Activated naive CD8-positive, alpha-beta T cell treated with anti-CD3 and anti-CD28 coated beads, Interleukin-2, amount 10 ng/mL, durations not matched to agents 7 days and 5 days (primary cell): Measurements from ENCODE around the gene RNLS. TPM values are rescaled to one million over a fixed set of nuclear protein-coding genes. Genes with fewer than 3 reads are reported as not detected.

ENCODE experiments used
- ATAC-seq: fragments of 150-1000 bp; cut with Tn5 transposase; one replicate; pipeline ENCODE4 v1.10.0; 2021; ENCODE audit warnings: low read depth, moderate library complexity
- POLR2A ChIA-PET: fragments of 350-600 bp; sonication (Branson Sonifier 250); formaldehyde crosslinking; loops from one replicate; lab custom pipeline; 2021; ENCODE audit warnings: antibody characterized with exemption; lab: Charles Lee
- DNase-seq: peaks from one replicate; pipeline ENCODE4 v3.0.0; 2021
- H3K27ac Mint-ChIP-seq: one replicate; pipeline ENCODE4 v1.8.0; 2022; ENCODE audit warnings: mild to moderate bottlenecking, mixed read lengths
- H3K27me3 Mint-ChIP-seq: one replicate; pipeline ENCODE4 v1.8.0; 2022; ENCODE audit warnings: mild to moderate bottlenecking, moderate library complexity, mixed read lengths
- H3K36me3 Mint-ChIP-seq: one replicate; pipeline ENCODE4 v1.8.0; 2021; ENCODE audit warnings: mild to moderate bottlenecking, mixed read lengths
- H3K4me1 Mint-ChIP-seq: one replicate; pipeline ENCODE4 v1.8.0; 2021; ENCODE audit warnings: mixed read lengths
- H3K4me3 Mint-ChIP-seq: one replicate; pipeline ENCODE4 v1.8.0; 2022; ENCODE audit warnings: mild to moderate bottlenecking, moderate library complexity, mixed read lengths
- H3K9me3 Mint-ChIP-seq: one replicate; pipeline ENCODE4 v1.8.0; 2021; ENCODE audit warnings: mixed read lengths
- total RNA-seq, 2 experiments: library from RNA; stranded (reverse); gene quantifications; one replicate each; pipeline ENCODE4 v1.2.3, GENCODE V29; 2021

Gene RNLS
- total RNA-seq, 2 experiments from 2014 or later: 3.5 to 5.2 TPM

GRCh38 chr10:88256886-88257285 lies 326.2 kb downstream of the RNLS start:
- H3K27me3 Mint-ChIP-seq: peaks cover 3% of the 10 kb centered on the region
- peaks cover 3% of the 10 kb centered on the region for H3K36me3 Mint-ChIP-seq
- DNase-seq (no peak), ATAC-seq (no peak)
- H3K27ac Mint-ChIP-seq: no peak overlapping the region
- H3K4me1 Mint-ChIP-seq: peaks cover 9% of the 10 kb centered on the region
- no peak overlapping the region for H3K4me3 Mint-ChIP-seq
- peaks cover 5% of the 10 kb centered on the region for H3K9me3 Mint-ChIP-seq
- POLR2A ChIA-PET: no interaction called here

GRCh38 chr10:88256013-88256680 lies 327.0 kb downstream of the RNLS start:
- no peak overlapping the region for H3K4me3 Mint-ChIP-seq
- peaks cover 9% of the 10 kb centered on the region for H3K4me1 Mint-ChIP-seq
- H3K27ac Mint-ChIP-seq: no peak overlapping the region
- POLR2A ChIA-PET: no interaction called here
- no peaks in the 10 kb centered on the region for H3K27me3 Mint-ChIP-seq
- ATAC-seq: no peak
- H3K36me3 Mint-ChIP-seq: no peaks in the 10 kb centered on the region
- H3K9me3 Mint-ChIP-seq: peaks cover 2% of the 10 kb centered on the region
- DNase-seq: no peak

- DNase-seq (no peak), ATAC-seq (no peak)
- no peak overlapping the region for H3K27ac Mint-ChIP-seq
- no peak overlapping the region for H3K4me3 Mint-ChIP-seq
- H3K4me1 Mint-ChIP-seq: peaks cover 6% of the 10 kb centered on the region
- H3K9me3 Mint-ChIP-seq: peaks cover 2% of the 10 kb centered on the region
- no peaks in the 10 kb centered on the region for H3K36me3 Mint-ChIP-seq
- no peaks in the 10 kb centered on the region for H3K27me3 Mint-ChIP-seq
- POLR2A ChIA-PET: no interaction called here
Observed at GRCh38 chr10:88254091-88254490, 329.0 kb downstream of the RNLS start.

GRCh38 chr10:88253622-88254021 lies 329.5 kb downstream of the RNLS start:
- no peaks in the 10 kb centered on the region for H3K36me3 Mint-ChIP-seq
- POLR2A ChIA-PET: no interaction called here
- no peak overlapping the region for H3K4me3 Mint-ChIP-seq
- peaks cover 6% of the 10 kb centered on the region for H3K4me1 Mint-ChIP-seq
- no peak overlapping the region for H3K27ac Mint-ChIP-seq
- DNase-seq (no peak), ATAC-seq (no peak)
- no peaks in the 10 kb centered on the region for H3K9me3 Mint-ChIP-seq
- no peaks in the 10 kb centered on the region for H3K27me3 Mint-ChIP-seq

- POLR2A ChIA-PET: no interaction called here
- Mint-ChIP-seq H3K9me3 (no peaks in the 10 kb centered on the region), H3K36me3 (no peaks in the 10 kb centered on the region), H3K27ac (no peak overlapping the region), H3K27me3 (no peaks in the 10 kb centered on the region), H3K4me3 (no peak overlapping the region), H3K4me1 (peaks cover 6% of the 10 kb centered on the region)
- no peak for DNase-seq
- ATAC-seq: no peak
Observed at GRCh38 chr10:88253128-88253527, 330.0 kb downstream of the RNLS start.

- peaks cover 14% of the 10 kb centered on the region for H3K4me1 Mint-ChIP-seq
Observed at GRCh38 chr10:88249450-88249849, 333.7 kb downstream of the RNLS start.

GRCh38 chr10:88246675-88247074 lies 336.4 kb downstream of the RNLS start:
- H3K36me3 Mint-ChIP-seq: peaks cover 5% of the 10 kb centered on the region
- peaks cover 5% of the 10 kb centered on the region for H3K27me3 Mint-ChIP-seq
- POLR2A ChIA-PET: no interaction called here
- H3K4me1 Mint-ChIP-seq: peaks cover 9% of the 10 kb centered on the region
- H3K27ac Mint-ChIP-seq: no peak overlapping the region
- no peak overlapping the region for H3K4me3 Mint-ChIP-seq
- no peak for DNase-seq
- ATAC-seq: no peak
- H3K9me3 Mint-ChIP-seq: peaks cover 7% of the 10 kb centered on the region

More at GRCh38 chr10:88249450-88249849, 333.7 kb downstream of the RNLS start:
- Mint-ChIP-seq H3K36me3 (peaks cover 5% of the 10 kb centered on the region), H3K9me3 (peaks cover 7% of the 10 kb centered on the region), H3K27ac (no peak overlapping the region), H3K27me3 (no peaks in the 10 kb centered on the region), H3K4me3 (no peak overlapping the region)
- DNase-seq (no peak), ATAC-seq (no peak)
- POLR2A ChIA-PET: no interaction called here

GRCh38 chr10:88245974-88246511 lies 337.1 kb downstream of the RNLS start:
- Mint-ChIP-seq H3K9me3 (peaks cover 7% of the 10 kb centered on the region), H3K36me3 (peaks cover 5% of the 10 kb centered on the region), H3K27me3 (peaks cover 5% of the 10 kb centered on the region), H3K4me3 (no peak overlapping the region), H3K4me1 (peaks cover 9% of the 10 kb centered on the region), H3K27ac (no peak overlapping the region)
- DNase-seq: no peak
- ATAC-seq: no peak
- POLR2A ChIA-PET: no interaction called here

GRCh38 chr10:88244781-88245625 lies 338.1 kb downstream of the RNLS start:
- Mint-ChIP-seq H3K27ac (no peak overlapping the region), H3K4me1 (peaks cover 9% of the 10 kb centered on the region), H3K4me3 (no peak overlapping the region), H3K27me3 (peaks cover 5% of the 10 kb centered on the region), H3K36me3 (peaks cover 5% of the 10 kb centered on the region), H3K9me3 (peaks cover 7% of the 10 kb centered on the region)
- DNase-seq (no peak), ATAC-seq (no peak)
- POLR2A ChIA-PET: interaction anchor here (0.6 kb wide), 1 partner anchor 10 kb away, joined by 4 read pairs; no protein-coding TSS in a partner anchor

GRCh38 chr10:88243836-88244730 lies 339.0 kb downstream of the RNLS start:
- DNase-seq (no peak), ATAC-seq (no peak)
- Mint-ChIP-seq H3K4me1 (peaks cover 9% of the 10 kb centered on the region), H3K9me3 (peaks cover 7% of the 10 kb centered on the region), H3K4me3 (no peak overlapping the region), H3K27me3 (peaks cover 6% of the 10 kb centered on the region), H3K36me3 (peaks cover 5% of the 10 kb centered on the region), H3K27ac (no peak overlapping the region)
- POLR2A ChIA-PET: no interaction called here

- Mint-ChIP-seq H3K27me3 (peaks cover 6% of the 10 kb centered on the region), H3K9me3 (peaks cover 7% of the 10 kb centered on the region), H3K36me3 (peaks cover 5% of the 10 kb centered on the region), H3K4me1 (peaks cover 9% of the 10 kb centered on the region), H3K27ac (no peak overlapping the region), H3K4me3 (no peak overlapping the region)
- ATAC-seq (no peak), DNase-seq (no peak)
- POLR2A ChIA-PET: no interaction called here
Observed at GRCh38 chr10:88243202-88243744, 339.8 kb downstream of the RNLS start.

GRCh38 chr10:88241501-88241900 lies 341.6 kb downstream of the RNLS start:
- H3K36me3 Mint-ChIP-seq: peaks cover under 1% of the 10 kb centered on the region
- H3K4me1 Mint-ChIP-seq: peaks cover 9% of the 10 kb centered on the region
- H3K27me3 Mint-ChIP-seq: peaks cover 6% of the 10 kb centered on the region
- H3K27ac Mint-ChIP-seq: no peak overlapping the region
- H3K4me3 Mint-ChIP-seq: no peak overlapping the region
- DNase-seq (no peak), ATAC-seq (no peak)
- H3K9me3 Mint-ChIP-seq: peaks cover under 1% of the 10 kb centered on the region
- POLR2A ChIA-PET: no interaction called here

- POLR2A ChIA-PET: no interaction called here
- H3K27me3 Mint-ChIP-seq: peaks cover 6% of the 10 kb centered on the region
- H3K36me3 Mint-ChIP-seq: no peaks in the 10 kb centered on the region
- H3K4me3 Mint-ChIP-seq: no peak overlapping the region
- H3K9me3 Mint-ChIP-seq: no peaks in the 10 kb centered on the region
- H3K27ac Mint-ChIP-seq: no peak overlapping the region
- no peak for DNase-seq
- no peak for ATAC-seq
- H3K4me1 Mint-ChIP-seq: peaks cover 3% of the 10 kb centered on the region
Observed at GRCh38 chr10:88239212-88239611, 343.9 kb downstream of the RNLS start.
